GM18505 (cell line): Measurements from ENCODE around the gene PTPMT1.

ENCODE experiments used
- ATAC-seq: cut with Tn5 transposase; IDR thresholded peaks from one replicate; pipeline ENCODE4 v1.9.1; 2021; ENCODE audit not compliant: unreplicated experiment
- POLR2A ChIP-seq: IDR thresholded peaks from 4 replicates; pipeline ENCODE4 v1.6.1; 2011; ENCODE audit warnings: borderline replicate concordance; ENCODE audit not compliant: insufficient read depth, insufficient read length; ENCODE audit errors: extremely low read depth

The PTPMT1 gene

DNA sequence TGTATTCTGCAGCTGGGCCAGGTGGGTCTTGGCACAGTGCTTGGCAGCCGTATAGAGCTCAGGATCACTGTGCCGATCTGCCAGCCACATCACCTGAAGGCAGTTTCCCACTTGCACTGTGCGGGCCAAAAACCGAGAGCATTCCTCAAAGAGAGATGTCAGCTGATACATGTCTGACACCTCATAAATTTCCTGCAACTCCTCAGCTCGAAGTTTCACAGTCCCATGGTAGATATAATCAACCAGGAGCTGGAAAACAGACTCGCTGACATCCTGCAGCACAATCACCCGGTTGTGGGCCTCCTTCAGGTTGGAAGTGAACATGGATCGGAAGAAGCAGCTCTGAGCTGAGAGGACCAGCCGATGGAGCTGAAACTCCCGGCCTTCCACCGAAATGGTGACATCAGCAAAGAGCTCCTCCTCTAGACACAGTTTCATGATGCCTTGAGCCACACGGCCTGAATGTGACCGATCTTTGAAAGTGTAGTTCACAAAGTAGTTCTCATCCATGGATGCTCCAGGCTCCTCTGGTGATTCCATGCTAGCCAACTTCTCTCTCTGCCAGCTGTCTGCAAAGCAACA, 12.2 kb downstream of the PTPMT1 start:
- no peak for TF ChIP-seq POLR2A
- no peak for ATAC-seq

- peak; percentile 81 for TF ChIP-seq POLR2A
- peak; percentile 92 for ATAC-seq
Measured at GRCh38 chr11:47578524-47579494, 13.4 kb downstream of the PTPMT1 start, which contains the start of the genes KBTBD4 and NDUFS3. KBTBD4 (minus strand) TSS chr11:47578970; CDS start chr11:47578951, 19 bp downstream. NDUFS3 (plus strand) TSS chr11:47579074; CDS start chr11:47579092, 18 bp downstream.

DNA sequence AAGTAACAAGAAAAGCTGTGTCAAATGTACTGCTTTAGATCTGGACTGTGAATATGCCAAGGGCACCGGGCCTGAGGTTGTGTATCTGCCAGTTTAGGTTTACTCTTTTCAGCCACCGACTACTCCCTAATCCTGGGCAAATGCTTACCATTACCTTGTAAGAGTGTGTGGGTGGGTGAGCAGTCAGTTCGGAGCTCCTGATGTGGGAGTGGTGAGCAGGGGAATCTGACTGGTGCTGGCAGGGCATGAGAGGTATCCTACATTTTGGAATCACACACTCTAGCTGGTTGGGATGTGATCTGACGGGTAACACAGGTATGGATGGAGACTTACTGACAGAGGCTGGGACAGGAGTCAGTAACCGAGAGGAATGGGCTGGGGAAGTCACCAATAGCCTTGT, 18.4 kb downstream of the PTPMT1 start:
- no peak for TF ChIP-seq POLR2A
- ATAC-seq = no peak

DNA sequence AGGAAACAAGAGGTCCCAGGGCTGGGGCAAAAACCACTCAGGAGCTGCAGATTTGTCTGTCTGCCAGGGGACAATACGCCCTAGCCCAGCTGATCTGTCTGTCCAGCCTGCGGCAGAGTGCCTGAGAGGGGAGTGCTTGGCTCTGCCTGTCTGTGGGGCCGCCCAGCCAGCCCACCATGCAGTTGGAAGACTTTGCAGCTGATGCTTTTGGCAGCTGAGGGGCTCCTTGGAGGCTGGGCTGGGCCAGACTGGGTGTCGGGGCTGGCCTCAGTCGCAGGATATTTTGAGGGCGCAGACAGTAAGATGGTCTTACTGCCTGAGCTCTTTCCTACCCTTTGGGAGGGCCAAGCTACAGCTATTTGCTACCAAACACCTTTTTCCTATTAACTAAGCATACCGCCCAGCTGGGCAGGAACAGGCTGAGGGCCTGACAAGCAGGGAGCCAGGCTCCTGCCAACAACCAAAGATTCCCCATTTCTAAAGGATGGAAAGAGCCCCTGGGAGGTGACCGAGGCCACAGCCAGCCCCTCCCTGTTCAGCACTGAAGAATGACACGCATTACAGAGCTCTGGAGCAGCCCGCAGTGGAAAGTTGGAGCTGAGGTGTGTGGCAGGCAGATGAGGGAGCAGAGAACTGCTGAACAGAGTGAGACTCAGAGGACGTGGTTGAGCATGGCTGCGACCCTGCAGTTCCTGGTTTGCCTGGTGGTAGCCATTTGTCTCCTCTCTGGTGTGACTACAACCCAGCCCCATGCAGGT, 20.9 kb downstream of the PTPMT1 start, which contains the start of gene FAM180B:
Gene FAM180B, plus strand, starts transcription at position 581 of the 758 bp plus-strand sequence. Its CDS starts 91 bp downstream, at position 672.
- no peak for ATAC-seq
- no peak for TF ChIP-seq POLR2A

GRCh38 chr11:47587039-47587716, 21.8 kb downstream of the PTPMT1 start:
- no peak for ATAC-seq
- no peak for TF ChIP-seq POLR2A

GRCh38 chr11:47587723-47588326, 22.4 kb downstream of the PTPMT1 start:
- TF ChIP-seq POLR2A = no peak
- ATAC-seq = no peak

DNA sequence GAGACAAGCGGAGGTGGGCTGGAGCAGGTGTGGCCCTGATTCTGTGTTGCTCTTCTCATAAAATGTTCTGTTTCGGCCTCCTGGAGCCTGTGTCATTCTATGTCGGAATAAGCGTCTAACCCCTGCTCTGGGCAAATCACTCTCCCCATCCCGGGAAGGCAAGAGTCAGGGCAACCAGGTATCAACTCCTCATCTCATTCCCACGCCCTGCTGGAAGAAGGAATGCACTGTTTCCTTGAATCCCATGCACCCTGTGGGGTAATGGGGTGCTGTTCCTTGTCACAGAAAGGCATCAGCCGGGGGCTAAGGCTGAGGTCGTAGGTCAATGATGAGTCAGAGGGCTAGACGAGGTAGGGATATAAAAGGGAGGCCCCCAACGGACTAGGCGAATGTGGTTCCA, 23.7 kb downstream of the PTPMT1 start:
- no peak for ATAC-seq
- no peak for TF ChIP-seq POLR2A

DNA sequence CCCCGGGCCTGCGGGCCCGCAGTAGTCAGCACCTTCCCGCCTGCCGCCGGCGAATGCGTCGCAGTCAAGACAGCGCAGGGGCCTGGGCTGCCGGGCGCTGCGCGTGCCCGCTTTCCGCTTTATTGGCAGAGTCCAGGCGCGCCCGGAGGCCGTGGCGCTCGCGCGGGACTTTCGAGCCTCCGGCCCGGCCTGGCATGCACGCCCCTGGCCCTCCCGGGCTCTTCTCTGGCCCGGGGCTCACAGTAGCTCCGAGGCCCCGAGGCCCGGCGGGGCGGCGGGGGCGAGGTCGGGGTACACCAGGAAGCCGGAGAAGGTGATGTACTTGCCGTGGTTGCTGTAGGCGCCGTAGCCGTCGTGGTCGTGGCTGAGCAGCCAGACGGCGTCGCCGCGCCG, 24.2 kb downstream of the PTPMT1 start:
- no peak for TF ChIP-seq POLR2A
- no peak for ATAC-seq

DNA sequence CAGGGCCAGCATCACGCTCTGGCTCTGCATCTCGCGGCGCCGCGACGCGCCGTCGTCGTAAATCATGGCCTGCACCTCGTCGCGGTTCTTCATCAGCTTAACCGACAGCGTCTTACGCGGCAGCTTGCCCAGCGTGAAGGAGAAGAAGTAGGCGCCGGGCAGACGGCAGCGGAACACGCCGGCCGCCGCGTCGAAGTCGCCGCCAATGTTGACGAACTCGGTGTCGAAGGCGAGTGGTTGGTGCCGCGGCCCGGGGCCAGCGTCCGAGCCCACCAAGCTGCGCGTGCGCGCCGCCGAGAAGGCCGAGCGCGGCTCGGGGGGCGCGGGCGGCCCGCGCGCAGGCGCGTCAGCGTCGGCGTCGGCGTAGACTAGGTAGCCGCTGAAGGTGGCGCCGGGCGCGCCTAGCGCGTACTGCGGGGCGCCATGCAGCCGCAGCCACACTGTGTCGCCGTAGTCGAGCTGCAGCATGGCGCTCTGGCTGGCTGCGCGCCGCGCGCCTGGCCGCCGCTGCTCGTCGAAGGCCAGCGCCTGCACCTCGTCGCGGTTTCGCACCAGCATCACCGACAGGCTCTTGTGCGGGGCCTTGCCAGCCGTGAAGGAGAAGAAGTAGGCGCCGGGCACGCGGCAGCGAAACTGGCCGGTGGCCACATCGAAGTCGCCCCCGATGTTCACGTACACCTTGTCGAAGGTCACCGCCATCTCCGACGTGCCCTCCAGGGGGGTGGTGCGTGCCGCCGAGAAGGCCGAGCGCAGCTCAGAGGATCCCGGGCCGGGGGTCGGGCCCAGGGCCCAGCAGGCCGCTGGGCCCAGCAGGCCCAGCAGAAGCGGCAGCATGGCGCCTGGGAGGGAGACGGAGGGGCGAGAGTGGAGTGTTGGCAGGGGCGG, 24.8 kb downstream of the PTPMT1 start:
- ATAC-seq = no peak
- no peak for TF ChIP-seq POLR2A

- ATAC-seq = no peak
- no peak for TF ChIP-seq POLR2A
Measured at GRCh38 chr11:47591764-47592163, 26.4 kb downstream of the PTPMT1 start.

- no peak for ATAC-seq
- no peak for TF ChIP-seq POLR2A
Measured at GRCh38 chr11:47592251-47592650, 26.9 kb downstream of the PTPMT1 start.
